ENCODE data around the gene PRAMEF15.
"Not testable (repeated sequence)": the region's sequence is repeated elsewhere in the genome, so short reads cannot be mapped to it uniquely, and the experiment has no call there.

PRAMEF15 gene

DNA sequence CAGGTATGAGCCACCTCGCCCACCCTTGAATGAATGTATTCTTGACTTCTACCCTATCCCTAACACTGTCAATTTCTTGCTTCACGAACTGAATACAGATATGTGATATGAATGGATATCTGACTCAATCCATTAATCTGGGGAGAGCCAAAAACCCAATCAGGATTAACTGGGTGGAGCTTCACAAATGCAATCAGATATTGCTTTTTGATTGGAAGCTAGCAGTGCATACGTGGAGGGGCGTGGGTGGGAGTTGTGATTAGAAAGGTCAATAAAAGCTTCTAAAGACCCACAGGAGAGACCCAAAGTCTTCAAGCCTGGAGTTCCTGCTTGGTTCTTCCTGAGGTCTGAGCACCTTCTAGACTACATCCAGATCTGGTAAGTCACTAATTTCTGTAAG, at the start of gene PRAMEF15:
TSS of gene PRAMEF15 (plus strand) at position 301 of the 400 bp plus-strand sequence. CDS start 2,827 bp downstream, outside the sequence.
- DNase-seq = not testable (repeated sequence)

DNA sequence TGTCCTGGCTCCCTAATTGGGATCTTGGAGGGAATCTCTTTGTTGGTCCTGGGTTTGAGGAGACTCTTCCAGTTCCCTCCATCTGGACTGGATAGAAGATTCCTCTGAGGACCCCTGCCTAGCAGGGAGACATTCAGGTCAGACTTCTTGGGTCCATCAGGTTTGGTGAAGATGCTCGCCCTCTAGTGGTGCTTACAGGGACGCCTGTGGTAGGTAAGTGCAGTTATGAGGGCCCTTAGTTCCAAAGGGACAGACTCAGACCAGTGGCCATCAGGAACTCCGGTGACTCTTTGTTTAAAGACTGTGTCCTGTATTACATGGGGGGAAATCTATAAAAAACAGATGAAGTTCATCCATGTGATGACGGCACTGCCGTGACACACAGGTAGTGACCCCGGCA, 38.4 kb upstream of the PRAMEF15 start:
- DNase-seq = not testable (repeated sequence)

DNA sequence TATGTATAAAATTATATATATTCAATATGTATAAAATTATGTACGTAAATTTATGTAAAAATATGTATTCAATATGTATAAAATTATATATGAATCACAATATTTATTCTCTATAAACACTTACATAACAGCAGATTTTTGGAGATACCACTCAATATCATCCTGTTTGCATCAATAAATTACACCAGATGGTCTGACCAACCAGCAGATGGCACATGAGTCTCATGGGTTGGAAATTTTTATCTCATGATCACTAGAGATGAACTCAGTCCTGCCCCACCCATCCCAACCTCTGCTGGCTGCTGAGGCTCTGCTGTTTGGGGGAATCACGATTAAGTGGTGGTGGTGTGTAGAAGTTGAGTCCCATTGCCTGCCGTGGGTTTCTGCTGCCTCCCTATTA, 35.8 kb upstream of the PRAMEF15 start:
- DNase-seq = not testable (repeated sequence)

DNA sequence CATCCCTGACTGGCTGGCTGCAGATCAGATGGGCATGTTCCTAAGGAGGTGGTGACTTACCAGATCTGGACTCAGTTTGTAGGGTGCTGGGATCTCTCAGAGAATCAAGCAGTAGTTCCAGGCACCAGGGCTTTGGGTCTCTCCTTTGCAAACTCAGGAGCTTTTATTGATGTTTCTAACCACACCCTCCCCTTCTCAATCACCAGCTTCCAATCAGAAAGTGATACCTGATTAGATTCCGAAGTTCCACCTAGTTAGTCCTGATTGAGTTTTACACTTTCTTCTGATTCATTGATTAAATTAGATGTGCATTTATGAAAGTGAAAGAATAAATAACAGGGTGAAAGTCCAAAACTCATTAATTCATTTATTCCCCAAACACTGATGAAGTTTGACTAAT, 30.3 kb upstream of the PRAMEF15 start, which contains the start of gene PRAMEF8:
TSS of gene PRAMEF8 (minus strand) at position 101 of the 400 bp plus-strand sequence. CDS start 1,046 bp downstream, outside the sequence.
- DNase-seq = not testable (repeated sequence)

DNA sequence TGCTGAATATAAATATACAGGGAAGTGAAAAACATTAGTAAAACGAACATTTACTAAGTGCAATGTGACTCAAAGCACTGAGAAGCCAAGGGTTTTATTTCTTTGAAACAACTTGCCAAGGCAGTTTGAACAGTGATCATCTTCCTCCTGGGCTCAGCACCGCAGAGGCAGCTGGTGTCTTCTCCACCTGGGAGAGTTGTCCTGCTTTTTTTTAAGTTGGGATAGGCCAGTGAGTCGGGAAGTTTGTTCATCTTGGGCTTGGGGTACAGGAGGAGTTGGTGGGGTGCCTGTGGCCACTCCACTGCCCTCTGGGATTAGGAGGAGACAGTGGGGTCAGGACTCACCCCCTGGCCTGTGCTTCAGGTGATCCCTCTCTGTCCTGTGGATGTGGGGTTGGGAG, 26.4 kb upstream of the PRAMEF15 start:
- DNase-seq = not testable (repeated sequence)

DNA sequence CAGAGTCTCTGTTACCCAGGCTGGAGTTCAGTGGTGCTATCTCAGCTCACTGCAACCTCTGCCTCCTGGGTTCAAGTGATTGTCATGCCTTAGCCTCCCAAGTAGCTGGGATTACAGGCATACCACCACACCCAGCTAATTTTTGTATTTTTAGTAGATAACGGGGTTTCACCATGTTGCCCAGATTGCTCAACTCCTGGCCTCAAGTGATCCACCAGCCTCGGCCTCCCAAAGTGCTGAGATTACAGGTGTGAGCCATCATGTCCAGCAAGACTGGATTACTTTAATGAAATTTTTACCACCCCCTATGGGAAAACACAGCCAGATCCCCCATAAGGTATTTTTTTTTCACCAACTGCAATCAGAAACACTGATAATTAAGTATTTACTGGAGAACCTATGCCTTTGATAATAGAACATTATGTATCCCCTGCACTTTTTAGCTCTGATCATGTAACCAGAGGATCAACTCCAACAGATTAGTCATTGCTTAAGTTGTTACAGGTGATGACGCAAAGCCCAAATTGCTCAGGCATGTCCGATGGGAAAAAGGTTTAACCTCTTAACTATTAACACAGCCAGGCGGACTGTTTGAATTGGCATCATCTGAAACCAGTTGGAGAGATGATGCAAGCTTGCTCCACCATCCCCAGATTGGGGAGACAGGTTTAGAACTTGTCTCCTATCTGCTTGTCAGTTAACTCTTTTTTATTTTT, 18.0 kb upstream of the PRAMEF15 start:
- not testable (repeated sequence) for DNase-seq

DNA sequence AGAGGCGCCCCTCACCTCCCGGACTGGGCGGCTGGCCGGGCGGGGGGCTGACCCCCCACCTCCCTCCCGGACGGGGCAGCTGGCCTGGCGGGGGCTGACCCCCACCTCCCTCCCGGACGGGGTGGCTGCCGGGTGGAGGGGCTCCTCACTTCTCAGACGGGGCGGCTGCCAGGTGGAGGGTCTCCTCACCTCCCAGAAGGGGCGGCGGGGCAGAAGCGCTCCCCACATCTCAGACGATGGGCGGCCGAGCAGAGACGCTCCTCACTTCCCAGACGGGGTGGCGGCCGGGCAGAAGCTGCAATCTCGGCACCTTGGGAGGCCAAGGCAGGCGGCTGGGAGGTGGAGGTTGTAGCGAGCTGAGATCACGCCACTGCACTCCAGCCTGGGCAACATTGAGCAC, 16.7 kb upstream of the PRAMEF15 start:
- DNase-seq = not testable (repeated sequence)

DNA sequence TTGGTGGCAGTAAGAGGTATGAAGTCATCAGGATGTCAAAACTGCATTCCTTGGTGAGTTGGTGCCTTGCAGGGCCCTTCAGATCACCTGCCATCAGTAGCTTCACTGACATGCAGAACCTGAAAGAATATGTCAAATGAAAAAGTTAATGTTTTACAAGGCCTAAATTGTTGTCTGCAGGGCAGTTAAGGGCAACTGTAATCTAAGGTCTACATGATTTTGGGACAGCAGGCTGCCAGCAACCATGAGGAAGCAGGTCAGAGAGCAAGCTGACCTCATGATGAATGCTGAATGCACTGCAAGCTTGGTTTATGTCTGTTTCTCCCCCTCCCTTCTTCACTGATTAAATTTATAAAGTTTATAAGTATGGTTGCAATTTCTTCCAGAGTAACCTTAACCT, 13.2 kb upstream of the PRAMEF15 start:
- not testable (repeated sequence) for DNase-seq

DNA sequence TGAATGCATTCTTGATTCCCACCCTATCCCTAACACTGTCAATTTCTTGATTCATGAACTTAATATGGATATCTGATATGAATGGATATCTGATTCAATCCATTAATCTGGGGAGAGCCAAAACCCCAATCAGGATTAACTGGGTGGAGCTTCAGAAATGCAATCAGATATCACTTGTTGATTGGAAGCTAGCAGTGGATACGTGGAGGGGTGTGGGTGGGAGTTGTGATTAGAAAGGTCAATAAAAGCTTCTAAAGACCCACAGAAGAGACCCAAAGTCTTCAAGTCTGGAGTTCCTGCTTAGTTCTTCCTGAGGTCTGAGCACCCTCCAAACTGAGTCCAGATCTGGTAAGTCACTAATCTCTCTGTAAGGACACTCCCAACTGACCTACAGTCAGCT, 12.1 kb upstream of the PRAMEF15 start, which contains the start of gene PRAMEF33:
TSS of gene PRAMEF33 (plus strand) at position 301 of the 400 bp plus-strand sequence. CDS start 2,416 bp downstream, outside the sequence.
- DNase-seq = not testable (repeated sequence)

DNA sequence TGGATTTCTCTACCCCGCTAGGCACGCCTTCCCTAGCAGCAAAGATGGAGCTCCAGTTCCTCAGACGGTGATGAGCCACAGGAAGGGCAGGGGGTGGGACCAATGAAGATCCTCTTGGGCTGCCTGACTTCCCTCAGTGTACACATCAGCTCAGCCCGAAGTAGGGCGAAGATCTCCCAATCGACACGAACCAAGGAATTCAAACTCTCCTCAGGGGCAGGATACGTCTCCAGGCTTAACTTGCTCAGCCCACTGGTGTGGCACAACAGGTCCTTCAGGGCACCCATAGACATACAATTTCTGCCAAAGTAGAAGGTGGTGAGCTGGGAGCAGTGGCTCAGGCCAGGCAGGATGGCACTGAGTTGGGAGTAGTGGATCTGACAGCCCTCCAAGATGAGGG, 27.1 kb downstream of the PRAMEF15 start:
- DNase-seq = not testable (repeated sequence)

DNA sequence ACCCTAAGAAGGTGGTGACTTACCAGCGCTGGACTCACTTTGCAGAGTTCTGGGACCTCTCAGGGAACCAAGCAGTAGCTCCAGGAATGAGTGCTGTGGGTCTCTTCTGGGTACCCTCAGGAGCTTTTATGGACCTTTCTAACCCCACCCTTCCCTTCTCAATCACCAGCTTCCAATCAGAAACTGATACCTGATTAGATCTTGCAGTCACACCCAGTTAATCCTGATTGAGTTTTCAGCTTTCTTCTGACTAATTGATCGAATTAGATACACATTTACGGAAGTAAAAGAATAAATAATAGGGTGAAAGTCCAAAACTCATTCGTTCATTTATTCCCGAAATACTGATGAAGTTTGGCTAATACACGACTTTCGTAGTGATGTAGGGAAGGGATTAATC, 31.7 kb downstream of the PRAMEF15 start, which contains the start of gene PRAMEF14:
TSS of gene PRAMEF14 (minus strand) at position 101 of the 400 bp plus-strand sequence. CDS start 1,820 bp downstream, outside the sequence.
- DNase-seq = not testable (repeated sequence)

DNA sequence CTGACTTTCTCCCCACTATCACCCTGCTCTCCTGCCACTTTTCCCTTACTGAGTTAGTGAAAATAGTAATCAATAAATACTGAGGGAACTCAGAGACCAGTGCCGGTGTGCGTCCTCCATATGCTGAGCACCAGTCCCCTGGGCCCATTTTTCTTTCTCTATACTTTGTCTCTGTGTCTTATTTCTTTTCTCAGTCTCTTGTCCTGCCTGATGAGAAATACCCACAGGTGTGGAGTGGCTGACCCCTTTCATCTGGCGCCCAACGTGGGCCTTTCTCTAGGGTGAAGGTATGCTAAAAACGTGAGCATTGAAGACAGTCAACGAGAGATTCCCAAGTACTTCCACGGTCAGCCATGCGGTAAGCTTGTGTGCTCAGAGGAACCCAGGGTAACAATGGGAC, 38.1 kb downstream of the PRAMEF15 start:
- DNase-seq = not testable (repeated sequence)

DNA sequence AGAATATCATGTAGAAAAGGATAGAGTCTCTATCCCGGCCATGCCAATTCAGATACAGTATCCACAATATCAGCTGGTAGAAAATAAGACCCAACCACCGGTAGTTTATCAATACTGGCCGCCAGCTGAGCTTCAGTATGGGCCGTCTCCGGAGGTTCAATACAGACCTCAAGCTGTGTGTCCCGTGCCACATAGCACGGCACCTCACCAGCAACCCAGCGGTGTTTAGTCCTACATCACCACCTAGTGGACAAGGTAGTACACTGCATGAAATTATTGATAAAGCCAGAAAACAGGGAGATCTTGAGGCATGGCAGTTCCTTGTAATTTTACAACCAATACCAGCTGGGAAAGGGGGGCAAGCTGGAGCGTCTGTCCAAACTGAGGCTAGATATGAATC, 39.1 kb downstream of the PRAMEF15 start:
- not testable (repeated sequence) for DNase-seq

DNA sequence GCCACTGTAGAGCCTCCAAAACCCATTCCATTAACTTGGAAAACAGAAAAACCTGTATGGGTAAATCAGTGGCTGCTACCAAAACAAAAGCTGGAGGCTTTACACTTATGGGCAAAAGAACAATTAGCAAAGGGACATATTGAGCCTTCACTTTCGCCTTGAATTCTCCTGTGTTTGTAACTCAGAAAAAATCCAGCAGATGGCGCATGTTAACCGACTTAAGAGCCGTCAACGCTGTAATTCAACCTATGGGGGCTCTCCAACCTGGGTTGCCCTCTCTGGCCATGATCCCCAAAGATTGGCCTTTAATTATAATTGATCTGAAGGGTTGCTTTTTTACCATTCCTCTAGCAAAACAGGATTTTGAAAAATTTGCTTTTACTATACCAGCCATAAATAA, 41.4 kb downstream of the PRAMEF15 start:
- DNase-seq = peak; percentile 38

DNA sequence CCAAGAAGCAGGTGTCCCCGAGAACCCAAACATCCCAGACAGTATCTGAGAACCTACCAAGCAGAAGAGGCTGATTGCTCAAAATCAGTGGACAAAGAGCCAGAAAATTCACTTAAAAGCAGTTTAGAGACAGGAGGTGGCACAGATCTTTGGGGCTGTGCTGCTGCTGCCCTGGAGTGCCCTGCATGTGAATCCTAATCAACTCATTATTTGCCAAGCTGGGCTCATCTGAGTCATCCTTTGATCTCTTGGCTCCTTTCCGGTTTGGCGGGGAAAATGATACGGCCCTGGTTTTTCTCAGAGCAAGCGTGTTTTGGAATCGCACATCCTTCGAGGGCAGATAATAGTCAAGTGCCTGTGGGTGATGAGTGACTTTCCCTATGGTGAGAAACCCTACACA, 47.0 kb downstream of the PRAMEF15 start:
- not testable (repeated sequence) for DNase-seq

DNA sequence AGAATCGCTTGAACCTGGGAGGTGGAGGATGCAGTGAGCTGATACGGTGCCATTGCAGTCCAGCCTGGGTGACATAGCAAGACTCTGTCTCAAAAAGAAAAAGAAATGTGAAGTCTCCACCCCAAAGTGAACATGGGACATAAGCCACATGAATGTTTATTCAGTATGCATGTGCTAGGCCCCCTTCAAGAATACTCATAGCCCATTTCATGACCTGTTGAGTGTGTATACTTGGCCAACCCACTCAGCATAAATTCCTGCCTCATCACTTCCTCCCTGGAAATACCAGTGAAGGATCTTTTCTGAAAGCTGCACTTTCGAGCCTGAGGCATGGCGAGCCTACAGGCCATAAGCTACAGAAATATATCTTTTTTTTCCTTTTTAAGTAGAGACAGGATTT, 49.5 kb downstream of the PRAMEF15 start:
- DNase-seq = not testable (repeated sequence)

DNA sequence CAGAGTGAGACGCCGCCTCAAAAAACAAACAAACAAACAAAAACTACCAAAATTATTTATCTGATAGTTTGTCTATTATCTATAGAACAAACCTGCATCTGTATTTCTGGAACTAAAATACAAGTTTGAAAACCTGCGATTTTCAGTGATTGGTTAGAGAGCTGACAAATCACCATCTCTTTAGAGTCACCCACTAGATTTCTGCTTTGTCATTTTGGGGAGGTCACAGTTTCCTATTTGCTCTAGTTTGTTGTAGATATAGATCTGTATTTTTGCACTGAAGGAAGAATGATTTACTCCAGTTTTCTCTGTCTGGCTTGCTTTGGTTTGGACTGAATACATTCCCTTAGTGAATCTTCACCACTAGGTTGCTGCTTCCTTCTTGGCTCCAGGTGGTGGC, 51.2 kb downstream of the PRAMEF15 start:
- not testable (repeated sequence) for DNase-seq

DNA sequence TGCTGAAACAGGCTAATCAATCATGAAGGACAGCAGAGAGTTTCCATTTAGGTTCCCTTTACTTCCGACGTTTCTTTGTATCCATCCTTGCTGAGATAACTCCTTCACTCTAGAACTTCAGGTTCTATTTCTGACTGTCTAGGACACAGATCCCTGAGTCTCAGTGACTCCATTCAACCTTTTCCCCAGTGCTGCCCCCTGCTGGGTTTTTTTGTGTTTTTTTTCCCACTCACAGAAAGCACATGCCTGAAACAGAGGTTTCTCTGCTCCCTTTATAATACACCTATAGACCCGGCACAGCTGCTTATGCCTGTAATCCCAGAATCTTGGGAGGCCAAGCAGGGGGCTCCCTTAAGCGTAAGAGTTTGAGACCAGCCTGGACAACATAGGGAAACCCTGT, 53.2 kb downstream of the PRAMEF15 start:
- DNase-seq = not testable (repeated sequence)

All from NCI-H1092 treated with DMSO at 0.1 percent for 48 hours (cell line).